C4-2B (cell line): Measurements from ENCODE around the gene PRPF4.

ENCODE experiments used
- H3K27ac ChIP-seq: fragments of 450-650 bp; 2 replicates; pipeline ENCODE4 v1.5.1; 2017
- CTCF ChIP-seq: fragments of 450-650 bp; conservative IDR thresholded peaks from 2 replicates; pipeline ENCODE4 v1.5.1; 2017; ENCODE audit warnings: mild to moderate bottlenecking
- ZFX ChIP-seq: fragments of 450-650 bp; IDR thresholded peaks from 2 replicates; pipeline ENCODE4 v1.6.1; 2017

PRPF4 gene

GRCh38 chr9:113302792-113303418, 27.4 kb downstream of the PRPF4 start, which contains the start of gene RNF183:
Gene RNF183 (minus strand): TSS chr9:113303376. CDS start chr9:113298184, 5,192 bp downstream.
- H3K27ac ChIP-seq: no peak within 1 kb of the TSS
- TF ChIP-seq ZFX: no peak
- TF ChIP-seq CTCF: no peak

GRCh38 chr9:113306566-113306965, 31.1 kb downstream of the PRPF4 start:
- H3K27ac ChIP-seq: no peak overlapping the region
- no peak for TF ChIP-seq ZFX
- no peak for TF ChIP-seq CTCF

GRCh38 chr9:113307396-113307975, 32.0 kb downstream of the PRPF4 start:
- H3K27ac ChIP-seq: no peak overlapping the region
- TF ChIP-seq ZFX: no peak
- TF ChIP-seq CTCF: no peak

GRCh38 chr9:113309204-113309813, 33.9 kb downstream of the PRPF4 start:
- no peak for TF ChIP-seq ZFX
- TF ChIP-seq CTCF: peak; percentile 89

GRCh38 chr9:113310538-113310937, 35.1 kb downstream of the PRPF4 start:
- TF ChIP-seq CTCF (no peak), ZFX (no peak)
- no peak overlapping the region for H3K27ac ChIP-seq

More at GRCh38 chr9:113309204-113309813, 33.9 kb downstream of the PRPF4 start:
- no peak overlapping the region for H3K27ac ChIP-seq

- no peak overlapping the region for H3K27ac ChIP-seq
Measured at GRCh38 chr9:113311961-113312360, 36.5 kb downstream of the PRPF4 start.

More at GRCh38 chr9:113311961-113312360, 36.5 kb downstream of the PRPF4 start:
- TF ChIP-seq ZFX: no peak
- TF ChIP-seq CTCF: no peak
